ENCODE data around the gene COL8A2. TPM values are rescaled to one million over a fixed set of nuclear protein-coding genes. Genes with fewer than 3 reads are reported as not detected.

Gene COL8A2
- polyA plus RNA-seq, 3 donors: 0.90 to 3.0 (median 1.6) TPM

- intact Hi-C loops (cut with micrococcal nuclease): no loop called here
- TF ChIP-seq, protein P1, sequence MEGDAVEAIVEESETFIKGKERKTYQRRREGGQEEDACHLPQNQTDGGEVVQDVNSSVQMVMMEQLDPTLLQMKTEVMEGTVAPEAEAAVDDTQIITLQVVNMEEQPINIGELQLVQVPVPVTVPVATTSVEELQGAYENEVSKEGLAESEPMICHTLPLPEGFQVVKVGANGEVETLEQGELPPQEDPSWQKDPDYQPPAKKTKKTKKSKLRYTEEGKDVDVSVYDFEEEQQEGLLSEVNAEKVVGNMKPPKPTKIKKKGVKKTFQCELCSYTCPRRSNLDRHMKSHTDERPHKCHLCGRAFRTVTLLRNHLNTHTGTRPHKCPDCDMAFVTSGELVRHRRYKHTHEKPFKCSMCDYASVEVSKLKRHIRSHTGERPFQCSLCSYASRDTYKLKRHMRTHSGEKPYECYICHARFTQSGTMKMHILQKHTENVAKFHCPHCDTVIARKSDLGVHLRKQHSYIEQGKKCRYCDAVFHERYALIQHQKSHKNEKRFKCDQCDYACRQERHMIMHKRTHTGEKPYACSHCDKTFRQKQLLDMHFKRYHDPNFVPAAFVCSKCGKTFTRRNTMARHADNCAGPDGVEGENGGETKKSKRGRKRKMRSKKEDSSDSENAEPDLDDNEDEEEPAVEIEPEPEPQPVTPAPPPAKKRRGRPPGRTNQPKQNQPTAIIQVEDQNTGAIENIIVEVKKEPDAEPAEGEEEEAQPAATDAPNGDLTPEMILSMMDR (IDR thresholded peaks at IDR 0.05): no peak
- H3K27ac ChIP-seq (ENCODE audit: low read depth in 1 of 2, low read length in 2 of 2): no peak overlapping the region
Observed at GRCh38 chr1:36109041-36109679, 15.9 kb downstream of the COL8A2 start.

GRCh38 chr1:36108314-36108713 is 16.7 kb downstream of the COL8A2 start:
- no peaks in the 10 kb centered on the region for H3K79me2 ChIP-seq (ENCODE audit: insufficient read depth, low read length)
- H3K4me3 ChIP-seq (replicated peaks in 1 of 3; ENCODE audit: low read depth in 2 of 3, low read length in 3 of 3): no peak overlapping the region
- no peak overlapping the region for H3K4me2 ChIP-seq (replicated peaks; ENCODE audit: extremely low read depth, low read length, poor library complexity, severe bottlenecking)
- Mint-ChIP-seq H3K4me3 (no peak overlapping the region), H3K27me3 (ENCODE audit: low read depth in 3 of 3) (peaks cover 2 to 6% (median 6%) of the 10 kb centered on the region in 3 donors), H3K36me3 (peaks cover 20 to 39% of the 10 kb centered on the region in 2 donors), H3K27ac (no peak overlapping the region), H3K4me1 (peaks cover 5% of the 10 kb centered on the region), H3K9me3 (no peaks in the 10 kb centered on the region)
- TF ChIP-seq, protein P1 (IDR thresholded peaks at IDR 0.05): no peak
- DNase-seq: no peak
- H3K4me1 ChIP-seq (ENCODE audit: control insufficient read depth in 1 of 2, insufficient read depth in 2 of 2, low read length in 2 of 2): no peaks in the 10 kb centered on the region
- H3K36me3 ChIP-seq (replicated peaks in 1 of 2; ENCODE audit: control insufficient read depth in 1 of 2, insufficient read depth in 2 of 2, low read length in 2 of 2): peaks cover 0 to 10% of the 10 kb centered on the region in 2 donors
- 100% methylated on average over 5 of the region's 14 CpGs for WGBS (ENCODE audit: insufficient coverage)
- H4K20me1 ChIP-seq (ENCODE audit: insufficient read depth, low read length): no peaks in the 10 kb centered on the region
- intact Hi-C loops (cut with micrococcal nuclease): no loop called here
- no peaks in the 10 kb centered on the region for H3K27me3 ChIP-seq (ENCODE audit: control insufficient read depth in 2 of 2, insufficient read depth in 2 of 2, low read length in 2 of 2)
- no peak overlapping the region for H3K9ac ChIP-seq (ENCODE audit: insufficient read depth, low read length, poor library complexity, severe bottlenecking)
- no peak overlapping the region for H3K27ac ChIP-seq (ENCODE audit: low read depth in 1 of 2, low read length in 2 of 2)
- no peaks in the 10 kb centered on the region for H3K9me3 ChIP-seq (replicated peaks in 1 of 2; ENCODE audit: control insufficient read depth in 1 of 2, insufficient read depth in 1 of 2, low read length in 2 of 2)
- no peak overlapping the region for H2AFZ ChIP-seq (ENCODE audit: insufficient read depth, low read depth, low read length, poor library complexity, severe bottlenecking)

More at GRCh38 chr1:36109041-36109679, 15.9 kb downstream of the COL8A2 start:
- H3K27me3 Mint-ChIP-seq (ENCODE audit: low read depth in 3 of 3): peaks cover 2 to 6% (median 5%) of the 10 kb centered on the region in 3 donors
- no peak overlapping the region for H3K27ac Mint-ChIP-seq
- peaks cover 25 to 47% of the 10 kb centered on the region in 2 donors for H3K36me3 Mint-ChIP-seq
- Histone ChIP-seq H4K20me1 (ENCODE audit: insufficient read depth, low read length) (no peaks in the 10 kb centered on the region), H3K9me3 (replicated peaks in 1 of 2; ENCODE audit: control insufficient read depth in 1 of 2, insufficient read depth in 1 of 2, low read length in 2 of 2) (no peaks in the 10 kb centered on the region), H3K4me1 (ENCODE audit: control insufficient read depth in 1 of 2, insufficient read depth in 2 of 2, low read length in 2 of 2) (no peaks in the 10 kb centered on the region), H2AFZ (ENCODE audit: insufficient read depth, low read depth, low read length, poor library complexity, severe bottlenecking) (no peak overlapping the region), H3K4me2 (replicated peaks; ENCODE audit: extremely low read depth, low read length, poor library complexity, severe bottlenecking) (no peak overlapping the region), H3K4me3 (replicated peaks in 1 of 3; ENCODE audit: low read depth in 2 of 3, low read length in 3 of 3) (no peak overlapping the region), H3K79me2 (ENCODE audit: insufficient read depth, low read length) (no peaks in the 10 kb centered on the region), H3K9ac (ENCODE audit: insufficient read depth, low read length, poor library complexity, severe bottlenecking) (no peak overlapping the region), H3K36me3 (replicated peaks in 1 of 2; ENCODE audit: control insufficient read depth in 1 of 2, insufficient read depth in 2 of 2, low read length in 2 of 2) (peaks cover 0 to 15% of the 10 kb centered on the region in 2 donors), H3K27me3 (ENCODE audit: control insufficient read depth in 2 of 2, insufficient read depth in 2 of 2, low read length in 2 of 2) (no peaks in the 10 kb centered on the region)
- 9% methylated on average over 6 of the region's 11 CpGs for WGBS (ENCODE audit: insufficient coverage)
- H3K9me3 Mint-ChIP-seq: peaks cover 0 to under 1% (median 0%) of the 10 kb centered on the region in 7 donors
- H3K4me1 Mint-ChIP-seq: peaks cover 5% of the 10 kb centered on the region
- no peak for DNase-seq
- H3K4me3 Mint-ChIP-seq: no peak overlapping the region

Data from CD14-positive monocyte (primary cell).